Activated T-helper 9 cell treated with anti-CD3 and anti-CD28 coated beads, Interleukin-2, amount 50 U/mL, for 16 hours (primary cell): Measurements from ENCODE around the gene METTL8.

ENCODE experiments used
- DNase-seq: peaks from one replicate; pipeline ENCODE4 v3.0.0-alpha.2; 2020; ENCODE audit warnings: low read depth

METTL8 gene

DNA sequence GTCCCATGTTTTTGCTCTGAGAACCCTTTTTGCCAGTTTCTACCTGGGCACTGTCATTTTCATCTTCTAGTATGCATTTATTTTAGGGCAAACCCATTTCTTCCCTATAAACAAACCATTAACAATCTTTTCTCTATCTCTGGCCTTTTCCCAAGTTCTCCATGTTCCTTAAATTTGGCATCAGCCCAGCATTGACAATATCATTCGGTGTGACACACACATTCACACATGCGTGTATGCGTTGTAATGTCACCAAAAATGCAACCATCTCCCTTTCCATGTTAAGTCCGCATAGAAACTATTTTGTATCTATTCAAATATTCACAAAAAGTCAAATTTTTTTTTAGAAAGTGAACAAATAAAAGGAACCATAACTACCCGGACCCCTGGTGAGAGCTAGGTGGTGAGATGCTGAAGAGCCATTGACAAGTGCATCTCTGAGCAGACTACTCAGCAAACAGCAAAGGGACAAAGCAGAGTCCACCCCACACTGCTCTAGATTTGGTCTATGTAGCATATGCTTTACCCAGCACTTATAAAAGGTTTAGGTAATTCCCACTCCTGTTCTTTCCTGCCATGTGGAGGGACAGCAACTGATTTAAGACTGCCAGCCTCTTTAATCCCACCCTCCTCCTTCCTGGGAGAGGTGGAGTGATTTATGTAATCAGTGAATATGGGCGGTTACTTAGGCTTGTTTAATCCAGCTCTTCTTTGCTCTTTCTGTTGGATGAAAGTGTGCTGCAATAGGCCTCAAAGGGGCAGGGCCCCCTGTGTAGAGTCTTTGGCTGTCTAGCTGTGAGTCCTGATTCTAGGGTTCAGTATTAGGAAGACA lies 124.1 kb downstream of the METTL8 start:
- no peak for DNase-seq

DNA sequence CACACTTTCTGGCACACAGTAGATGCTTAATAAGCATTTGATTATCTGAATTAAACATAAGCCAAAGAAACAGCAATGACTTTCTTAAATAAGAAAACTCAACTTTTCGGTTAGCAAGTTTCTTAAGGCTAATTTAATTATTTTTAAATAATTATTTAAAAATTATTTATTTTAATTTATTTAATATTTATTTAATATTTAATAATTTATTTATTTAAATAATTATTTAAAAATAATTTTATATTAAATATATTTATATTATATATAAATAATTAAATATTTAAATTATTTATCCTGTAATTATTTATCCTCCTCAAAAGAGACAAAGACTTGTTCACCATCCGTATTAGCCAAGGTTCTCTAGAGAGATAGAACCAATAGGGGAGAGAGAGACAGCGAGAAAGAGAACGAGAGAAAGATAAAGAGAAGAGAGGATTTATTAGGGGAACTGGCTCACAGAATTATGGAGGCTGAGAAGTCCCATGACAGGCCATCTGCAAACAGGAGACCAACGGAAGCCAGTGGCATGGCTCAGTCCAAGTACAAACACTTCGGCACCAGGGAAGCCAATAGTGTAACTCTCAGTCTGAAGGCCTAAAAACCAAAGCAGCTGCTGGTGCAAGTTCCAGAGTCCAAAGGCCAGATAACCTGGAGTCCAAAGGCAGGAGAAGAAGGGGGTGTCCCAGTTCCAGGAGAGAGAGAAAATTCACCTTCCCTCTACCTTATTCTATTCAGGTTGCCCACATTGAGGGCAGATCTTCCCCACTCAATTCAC lies 125.3 kb downstream of the METTL8 start:
- no peak for DNase-seq

- DNase-seq: no peak
Measured at GRCh38 chr2:171307560-171307959, 126.2 kb downstream of the METTL8 start.

GRCh38 chr2:171297956-171298355 lies 135.8 kb downstream of the METTL8 start:
- no peak for DNase-seq

- DNase-seq: no peak
Measured at GRCh38 chr2:171294608-171295007, 139.2 kb downstream of the METTL8 start.

- DNase-seq: no peak
Measured at GRCh38 chr2:171293661-171294060, 140.1 kb downstream of the METTL8 start.

DNA sequence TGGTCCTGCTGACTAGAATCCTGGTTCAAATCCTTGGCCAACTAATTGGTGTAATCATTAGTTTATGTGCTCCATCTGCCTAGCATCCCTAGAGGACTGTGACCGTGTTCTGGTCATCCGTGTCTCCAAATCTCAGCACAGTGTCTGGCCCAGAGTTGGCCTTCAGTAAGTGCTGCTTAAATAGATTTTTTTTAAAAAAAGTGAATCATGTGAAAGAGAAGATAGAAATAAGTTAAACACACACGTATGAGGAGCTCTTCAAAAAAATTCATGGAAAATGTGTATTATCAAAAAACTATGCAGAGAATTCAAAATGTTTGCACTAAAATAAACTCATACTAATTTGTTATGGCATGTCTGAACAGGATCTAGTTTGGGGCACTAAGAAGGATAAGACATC lies 143.8 kb downstream of the METTL8 start:
- no peak for DNase-seq

DNA sequence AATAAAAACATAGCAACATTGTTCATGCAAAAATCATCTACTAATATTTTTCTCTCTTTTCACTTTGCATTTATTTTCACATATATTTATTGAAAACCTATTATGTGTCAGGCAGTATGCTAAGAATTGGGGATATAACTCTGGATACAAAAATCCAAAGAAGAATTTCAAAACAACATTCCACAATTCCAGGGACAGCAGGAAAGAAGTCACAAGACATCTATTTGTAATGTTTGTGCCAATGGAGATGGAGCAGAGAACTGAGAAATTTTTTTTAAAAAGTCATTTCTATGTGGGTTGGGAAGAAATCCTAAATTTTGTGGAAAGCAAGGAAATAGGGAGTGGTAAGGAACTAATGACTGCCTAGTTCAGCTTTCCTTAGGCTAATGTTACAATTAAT lies 144.5 kb downstream of the METTL8 start:
- no peak for DNase-seq

GRCh38 chr2:171287611-171288010 lies 146.2 kb downstream of the METTL8 start:
- DNase-seq: no peak

GRCh38 chr2:171287036-171287571 lies 146.7 kb downstream of the METTL8 start:
- DNase-seq: no peak

GRCh38 chr2:171281110-171281509 lies 152.7 kb downstream of the METTL8 start:
- DNase-seq: no peak

GRCh38 chr2:171279983-171280790 lies 153.6 kb downstream of the METTL8 start:
- DNase-seq: no peak

- no peak for DNase-seq
Measured at GRCh38 chr2:171274757-171275156, 159.0 kb downstream of the METTL8 start.

- no peak for DNase-seq
Measured at GRCh38 chr2:171271971-171272436, 161.8 kb downstream of the METTL8 start.

GRCh38 chr2:171271386-171271785 lies 162.4 kb downstream of the METTL8 start:
- DNase-seq: no peak

GRCh38 chr2:171267855-171268629 lies 165.7 kb downstream of the METTL8 start:
- no peak for DNase-seq
